ENCODE results near the gene CSGALNACT2. TPM values are rescaled to one million over a fixed set of nuclear protein-coding genes. Genes with fewer than 3 reads are reported as not detected.

The CSGALNACT2 gene
- total and polyA plus RNA-seq, 2 of the 13 experiments (the other 11 are each of a cell fraction or from before 2014, with no cell fraction given), result 3.3 to 7.1 TPM

- no TSS peak for BruUV-seq (replicated peaks)
- TF ChIP-seq ZNF644 (CRISPR knock-in tag; IDR thresholded peaks at IDR 0.05; ENCODE audit: low read depth), result no peak
- no peak for TF ChIP-seq LBX2 (CRISPR knock-in tag; IDR thresholded peaks at IDR 0.05; ENCODE audit: borderline replicate concordance)
- no peak for TF ChIP-seq ZNF570 (CRISPR knock-in tag; IDR thresholded peaks at IDR 0.05; ENCODE audit: borderline replicate concordance)
- no peak for TF ChIP-seq MAFK (conservative IDR thresholded peaks at IDR 0.05 in 1 of 2, IDR thresholded peaks at IDR 0.05 in 1 of 2; ENCODE audit: low read length in 2 of 2)
- no peak for TF ChIP-seq BRCA1 (CRISPR knock-in tag; IDR thresholded peaks at IDR 0.05)
- no peak for TF ChIP-seq SNAPC4 (CRISPR knock-in tag; IDR thresholded peaks at IDR 0.05)
- TF ChIP-seq ZNF337 (CRISPR knock-in tag; IDR thresholded peaks at IDR 0.05; ENCODE audit: borderline replicate concordance, low read depth), result no peak
- TF ChIP-seq ZNF207 (IDR thresholded peaks at IDR 0.05; ENCODE audit: borderline replicate concordance), result no peak
- no peak for TF ChIP-seq ARID2 (CRISPR knock-in tag; IDR thresholded peaks at IDR 0.05; ENCODE audit: borderline replicate concordance)
- no peak for TF ChIP-seq PHF21A (CRISPR knock-in tag; IDR thresholded peaks at IDR 0.05)
- TF ChIP-seq SOX6 (IDR thresholded peaks at IDR 0.05), result no peak
- TF ChIP-seq SOX6 (CRISPR knock-in tag; IDR thresholded peaks at IDR 0.05), result no peak
- POLR2A ChIA-PET, result no interaction called here
- H4K20me1 ChIP-seq (ENCODE audit: insufficient read depth, low read length), result no peaks in the 10 kb centered on the region
- in situ Hi-C loops (cut with HindIII; ENCODE audit: extremely low pct_ligation_motif_present, low pct_unique_long_range_greater_than_20kb), result no loop called here
- no peak overlapping the region for H3K4me3 ChIP-seq (replicated peaks in 1 of 3; ENCODE audit: insufficient read depth in 1 of 3, low read depth in 2 of 3, low read length in 3 of 3)
- intact Hi-C loops (cut with micrococcal nuclease; ENCODE audit: unreplicated experiment), result no loop called here
- no peak overlapping the region for H3K9ac ChIP-seq (ENCODE audit: insufficient read depth, low read depth, low read length)
- H3K36me3 ChIP-seq (replicated peaks in 1 of 2; ENCODE audit: control insufficient read depth in 1 of 2, insufficient read depth in 2 of 2, low read length in 2 of 2), result no peaks in the 10 kb centered on the region
- no peaks in the 10 kb centered on the region for H3K9me3 ChIP-seq (ENCODE audit: low read length)
- no peak for FAIRE-seq
- no peak for DNase-seq (ENCODE audit: low spot score)
- H3K27ac ChIP-seq (ENCODE audit: extremely low read length, insufficient read depth, low read length), result no peak overlapping the region
- ATAC-seq, result no peak
- CTCF ChIA-PET (ENCODE audit: low intra/inter-chr PET ratio, low total read pairs), result no interaction called here
- no peaks in the 10 kb centered on the region for H3K79me2 ChIP-seq (ENCODE audit: insufficient read depth, low read length)
- peaks cover 13% of the 10 kb centered on the region for H3K4me1 ChIP-seq (ENCODE audit: insufficient read depth, low read length)
- WGBS (ENCODE audit: low lambda C conversion rate), result 7% methylated on average over 3 of the region's 3 CpGs
- no peak overlapping the region for H2AFZ ChIP-seq (ENCODE audit: low read length)
- no peak overlapping the region for H3K4me2 ChIP-seq (ENCODE audit: low read depth, low read length)
- H3K27me3 ChIP-seq (ENCODE audit: control insufficient read depth in 1 of 2, insufficient read depth in 2 of 2, low read length in 2 of 2), result peaks cover 4 to 27% of the 10 kb centered on the region in 2 experiments
These were observed 5.1 kb upstream of the CSGALNACT2 start for GRCh38 chr10:43132867-43133787.

Measured in HepG2 (cell line).